ENCODE measurements around the gene RASA4. TPM values are rescaled to one million over a fixed set of nuclear protein-coding genes. Genes with fewer than 3 reads are reported as not detected.
"Not testable (repeated sequence)": the region's sequence is repeated elsewhere in the genome, so short reads cannot be mapped to it uniquely, and the experiment has no call there.

Gene RASA4
- 0.39 to 1.3 TPM (median 1.1 TPM) in 3 replicates for polyA plus RNA-seq
- 19.9 TPM for polyA plus RNA-seq (2011; ENCODE audit: low read depth)
- polyA plus RNA-seq (2011; cell fraction: cytosol; rRNA removed): 0.61 TPM in 2 replicates
- polyA plus RNA-seq (2011; cell fraction: nucleus; rRNA removed): 3.3 and 6.9 TPM in 2 replicates
- 1.3 and 15.6 TPM in 2 replicates for polyA plus RNA-seq (2012; ENCODE audit: low replicate concordance)
- 3.3 to 7.8 TPM (median 7.1 TPM) in 3 replicates for polyA minus RNA-seq
- polyA minus RNA-seq (2011; cell fraction: cytosol; rRNA and poly(A)+ RNA removed): 5.9 TPM
- 3.7 and 8.6 TPM in 2 replicates for polyA minus RNA-seq (2011; cell fraction: nucleus; rRNA and poly(A)+ RNA removed)

DNA sequence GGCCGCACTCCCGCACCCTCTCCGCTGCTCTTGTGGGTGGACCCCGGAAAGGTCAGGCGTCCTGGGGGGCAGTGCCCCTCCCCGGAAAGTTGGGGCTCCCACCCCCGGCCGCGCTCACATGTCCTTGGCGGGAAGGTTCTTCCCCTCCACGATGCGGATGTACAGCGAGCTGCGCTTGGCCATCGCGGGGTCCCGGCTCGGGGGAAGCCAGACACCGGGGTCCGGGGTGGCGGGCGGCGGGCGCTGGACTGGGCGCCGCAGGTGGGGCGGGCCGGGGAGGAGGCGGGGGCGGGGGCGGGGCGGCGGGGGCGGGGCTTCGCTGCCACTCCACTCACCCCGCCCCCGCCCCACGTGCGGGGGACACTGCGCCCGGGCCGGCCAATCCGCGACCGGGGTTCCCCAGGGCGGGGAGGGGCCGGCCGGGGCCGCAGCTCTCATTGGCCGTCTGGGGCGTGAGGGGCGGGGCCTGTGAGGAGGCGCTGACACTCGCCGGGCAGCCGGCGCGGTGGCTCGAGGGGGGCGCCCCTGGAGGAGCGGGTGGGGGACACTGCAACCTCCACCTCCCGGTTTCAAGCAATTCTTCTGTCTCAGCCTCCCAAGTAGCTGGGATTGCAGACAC lies at the start of gene RASA4:
TSS of gene RASA4 (minus strand) at position 250 of the 619 bp plus-strand sequence. CDS start at position 183, 67 bp downstream.
- H3K9ac ChIP-seq (ENCODE audit: control insufficient read depth, extremely low read depth, insufficient read depth, low read length); H3K36me3 ChIP-seq (ENCODE audit: control insufficient read depth in 2 of 2, extremely low read depth in 1 of 2, insufficient read depth in 2 of 2, low read length in 2 of 2); H3K9me3 ChIP-seq (ENCODE audit: control insufficient read depth, low read depth, low read length); H3K9me1 ChIP-seq (ENCODE audit: control insufficient read depth, extremely low read depth, insufficient read depth, low read length); FAIRE-seq; H2AFZ ChIP-seq (ENCODE audit: control insufficient read depth, low read length); H3K27me3 ChIP-seq (ENCODE audit: control insufficient read depth, extremely low read depth, insufficient read depth, low read length); dilution Hi-C loops (cut with MboI; ENCODE audit: extremely low pct_ligation_motif_present, low sequenced_read_pairs); DNase-seq (ENCODE audit: low read depth, low spot score); H4K20me1 ChIP-seq (ENCODE audit: control insufficient read depth, extremely low read depth, insufficient read depth, low read length); H3K4me1 ChIP-seq (ENCODE audit: control insufficient read depth, extremely low read depth, insufficient read depth, low read length); H3K79me2 ChIP-seq (ENCODE audit: control insufficient read depth, insufficient read depth, low read length); H3K27ac ChIP-seq (ENCODE audit: control insufficient read depth, insufficient read depth, low read length); H3K4me2 ChIP-seq (ENCODE audit: control insufficient read depth, extremely low read depth, insufficient read depth, low read depth, low read length): not testable (repeated sequence)
- peak within 1 kb of the TSS in 1 of 3 experiments; percentile 22 for H3K4me3 ChIP-seq (ENCODE audit: control insufficient read depth in 2 of 3, extremely low read depth in 1 of 3, insufficient read depth in 2 of 3, low read depth in 1 of 3, low read length in 3 of 3)

DNA sequence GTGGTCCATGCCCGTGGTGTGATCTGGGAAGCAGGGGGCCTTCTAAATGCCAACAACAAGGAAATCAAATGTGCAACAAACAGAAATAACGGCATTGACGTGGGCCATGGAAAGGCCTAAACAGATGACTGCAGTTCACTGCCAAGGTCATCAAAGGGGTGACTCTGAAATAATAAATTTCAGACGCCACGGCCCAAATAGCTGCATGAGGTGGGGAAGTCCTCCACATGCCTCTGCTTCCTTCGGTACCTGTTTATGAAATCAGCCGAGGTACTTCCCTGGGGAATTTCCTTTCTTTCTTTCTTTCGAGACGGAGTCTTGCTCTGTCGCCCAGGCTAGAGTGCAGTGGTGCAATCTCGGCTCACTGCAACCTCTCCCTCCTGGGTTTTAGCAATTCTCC lies 48.2 kb upstream of the RASA4 start:
- H3K4me1 ChIP-seq (ENCODE audit: control insufficient read depth, extremely low read depth, insufficient read depth, low read length); H2AFZ ChIP-seq (ENCODE audit: control insufficient read depth, low read length); H3K9ac ChIP-seq (ENCODE audit: control insufficient read depth, extremely low read depth, insufficient read depth, low read length); H3K9me3 ChIP-seq (ENCODE audit: control insufficient read depth, low read depth, low read length); H3K27me3 ChIP-seq (ENCODE audit: control insufficient read depth, extremely low read depth, insufficient read depth, low read length); DNase-seq (ENCODE audit: low read depth, low spot score); H3K79me2 ChIP-seq (ENCODE audit: control insufficient read depth, insufficient read depth, low read length); FAIRE-seq; H3K9me1 ChIP-seq (ENCODE audit: control insufficient read depth, extremely low read depth, insufficient read depth, low read length); H3K36me3 ChIP-seq (ENCODE audit: control insufficient read depth in 2 of 2, extremely low read depth in 1 of 2, insufficient read depth in 2 of 2, low read length in 2 of 2); H3K27ac ChIP-seq (ENCODE audit: control insufficient read depth, insufficient read depth, low read length); H3K4me3 ChIP-seq (ENCODE audit: control insufficient read depth in 2 of 3, extremely low read depth in 1 of 3, insufficient read depth in 2 of 3, low read depth in 1 of 3, low read length in 3 of 3); dilution Hi-C loops (cut with MboI; ENCODE audit: extremely low pct_ligation_motif_present, low sequenced_read_pairs); H3K4me2 ChIP-seq (ENCODE audit: control insufficient read depth, extremely low read depth, insufficient read depth, low read depth, low read length); H4K20me1 ChIP-seq (ENCODE audit: control insufficient read depth, extremely low read depth, insufficient read depth, low read length): not testable (repeated sequence)

DNA sequence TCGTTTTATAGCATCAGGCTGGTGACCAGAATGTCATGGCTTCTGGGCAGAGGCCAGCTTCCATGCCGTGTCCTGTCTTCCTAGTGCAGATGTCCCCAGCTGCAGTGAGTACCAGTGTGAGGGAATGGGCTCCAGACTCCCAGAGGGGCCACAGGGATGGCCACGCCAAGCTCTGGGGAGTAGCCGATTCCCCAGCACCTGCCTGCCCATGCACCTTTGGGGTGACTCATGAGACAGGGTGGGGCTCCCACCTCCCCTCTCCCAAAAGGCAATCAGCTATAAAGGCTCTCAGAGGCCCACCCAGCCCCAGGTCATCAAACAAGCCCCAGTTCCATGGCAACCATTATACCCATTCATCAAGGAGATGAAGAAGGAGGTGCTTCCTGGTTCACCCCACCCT lies 33.4 kb upstream of the RASA4 start, which contains the start of gene SPDYE2B:
TSS of gene SPDYE2B (plus strand) at position 396 of the 400 bp plus-strand sequence. CDS start 2,030 bp downstream, outside the sequence.
- H3K9ac ChIP-seq (ENCODE audit: control insufficient read depth, extremely low read depth, insufficient read depth, low read length); FAIRE-seq; H4K20me1 ChIP-seq (ENCODE audit: control insufficient read depth, extremely low read depth, insufficient read depth, low read length); H3K9me3 ChIP-seq (ENCODE audit: control insufficient read depth, low read depth, low read length); H3K27ac ChIP-seq (ENCODE audit: control insufficient read depth, insufficient read depth, low read length); H3K4me1 ChIP-seq (ENCODE audit: control insufficient read depth, extremely low read depth, insufficient read depth, low read length); H2AFZ ChIP-seq (ENCODE audit: control insufficient read depth, low read length); dilution Hi-C loops (cut with MboI; ENCODE audit: extremely low pct_ligation_motif_present, low sequenced_read_pairs); H3K4me2 ChIP-seq (ENCODE audit: control insufficient read depth, extremely low read depth, insufficient read depth, low read depth, low read length); H3K9me1 ChIP-seq (ENCODE audit: control insufficient read depth, extremely low read depth, insufficient read depth, low read length); H3K79me2 ChIP-seq (ENCODE audit: control insufficient read depth, insufficient read depth, low read length); DNase-seq (ENCODE audit: low read depth, low spot score); H3K4me3 ChIP-seq (ENCODE audit: control insufficient read depth in 2 of 3, extremely low read depth in 1 of 3, insufficient read depth in 2 of 3, low read depth in 1 of 3, low read length in 3 of 3); H3K27me3 ChIP-seq (ENCODE audit: control insufficient read depth, extremely low read depth, insufficient read depth, low read length); H3K36me3 ChIP-seq (ENCODE audit: control insufficient read depth in 2 of 2, extremely low read depth in 1 of 2, insufficient read depth in 2 of 2, low read length in 2 of 2): not testable (repeated sequence)

DNA sequence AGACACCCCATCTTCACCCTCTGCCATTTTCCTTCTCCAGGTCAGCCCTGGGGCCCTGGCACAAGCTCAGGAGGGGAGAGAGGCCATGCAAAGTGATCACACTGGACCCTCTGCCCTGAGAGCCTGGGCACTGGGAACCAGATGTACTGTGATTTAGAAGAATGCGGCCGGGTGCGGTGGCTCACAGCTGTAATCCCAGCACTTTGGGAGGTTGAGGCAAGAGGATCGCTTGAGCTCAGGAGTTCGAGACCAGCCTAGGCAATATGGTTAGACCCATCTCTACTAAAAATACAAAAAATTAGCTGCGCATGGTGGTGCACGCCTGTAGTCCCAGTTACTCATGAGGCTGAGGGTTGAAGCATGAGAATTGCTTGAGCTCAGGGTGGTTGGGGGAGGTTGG lies 31.3 kb upstream of the RASA4 start:
- H4K20me1 ChIP-seq (ENCODE audit: control insufficient read depth, extremely low read depth, insufficient read depth, low read length); H3K36me3 ChIP-seq (ENCODE audit: control insufficient read depth in 2 of 2, extremely low read depth in 1 of 2, insufficient read depth in 2 of 2, low read length in 2 of 2); FAIRE-seq; H3K79me2 ChIP-seq (ENCODE audit: control insufficient read depth, insufficient read depth, low read length); H3K27ac ChIP-seq (ENCODE audit: control insufficient read depth, insufficient read depth, low read length); H3K4me3 ChIP-seq (ENCODE audit: control insufficient read depth in 2 of 3, extremely low read depth in 1 of 3, insufficient read depth in 2 of 3, low read depth in 1 of 3, low read length in 3 of 3); dilution Hi-C loops (cut with MboI; ENCODE audit: extremely low pct_ligation_motif_present, low sequenced_read_pairs); H3K9me1 ChIP-seq (ENCODE audit: control insufficient read depth, extremely low read depth, insufficient read depth, low read length); H3K9ac ChIP-seq (ENCODE audit: control insufficient read depth, extremely low read depth, insufficient read depth, low read length); H3K4me1 ChIP-seq (ENCODE audit: control insufficient read depth, extremely low read depth, insufficient read depth, low read length); H2AFZ ChIP-seq (ENCODE audit: control insufficient read depth, low read length); H3K9me3 ChIP-seq (ENCODE audit: control insufficient read depth, low read depth, low read length); H3K27me3 ChIP-seq (ENCODE audit: control insufficient read depth, extremely low read depth, insufficient read depth, low read length); DNase-seq (ENCODE audit: low read depth, low spot score); H3K4me2 ChIP-seq (ENCODE audit: control insufficient read depth, extremely low read depth, insufficient read depth, low read depth, low read length): not testable (repeated sequence)

DNA sequence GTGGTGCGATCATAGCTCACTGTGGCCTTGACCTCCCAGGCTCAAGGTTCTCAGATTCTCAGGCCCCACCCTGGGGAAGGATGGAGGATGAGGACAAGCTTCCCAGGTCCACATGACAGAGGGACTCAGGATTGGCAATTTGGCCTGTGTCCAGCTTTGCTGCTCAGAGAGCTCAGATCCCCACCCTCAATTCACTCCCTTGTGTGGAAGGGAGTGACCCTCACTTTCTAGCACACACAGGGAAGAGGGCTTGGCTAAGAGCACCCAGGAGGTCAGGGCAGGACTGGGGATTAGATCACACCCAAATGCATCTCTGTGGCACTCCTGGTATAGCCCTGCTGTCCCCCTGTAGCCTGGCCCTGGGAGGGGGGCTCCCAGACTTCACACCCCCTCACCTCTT lies 26.8 kb upstream of the RASA4 start:
- H3K4me3 ChIP-seq (ENCODE audit: control insufficient read depth in 2 of 3, extremely low read depth in 1 of 3, insufficient read depth in 2 of 3, low read depth in 1 of 3, low read length in 3 of 3); H2AFZ ChIP-seq (ENCODE audit: control insufficient read depth, low read length); H3K79me2 ChIP-seq (ENCODE audit: control insufficient read depth, insufficient read depth, low read length); H3K27ac ChIP-seq (ENCODE audit: control insufficient read depth, insufficient read depth, low read length); FAIRE-seq; H3K9me1 ChIP-seq (ENCODE audit: control insufficient read depth, extremely low read depth, insufficient read depth, low read length); DNase-seq (ENCODE audit: low read depth, low spot score); H3K9ac ChIP-seq (ENCODE audit: control insufficient read depth, extremely low read depth, insufficient read depth, low read length); dilution Hi-C loops (cut with MboI; ENCODE audit: extremely low pct_ligation_motif_present, low sequenced_read_pairs); H3K36me3 ChIP-seq (ENCODE audit: control insufficient read depth in 2 of 2, extremely low read depth in 1 of 2, insufficient read depth in 2 of 2, low read length in 2 of 2); H3K4me2 ChIP-seq (ENCODE audit: control insufficient read depth, extremely low read depth, insufficient read depth, low read depth, low read length); H3K4me1 ChIP-seq (ENCODE audit: control insufficient read depth, extremely low read depth, insufficient read depth, low read length); H3K27me3 ChIP-seq (ENCODE audit: control insufficient read depth, extremely low read depth, insufficient read depth, low read length); H4K20me1 ChIP-seq (ENCODE audit: control insufficient read depth, extremely low read depth, insufficient read depth, low read length); H3K9me3 ChIP-seq (ENCODE audit: control insufficient read depth, low read depth, low read length): not testable (repeated sequence)
